GM12875 (cell line): Measurements from ENCODE around the gene TEK.

Source experiments
- H3K4me3 ChIP-seq: one replicate; pipeline ENCODE4 v1.5.1; 2011; ENCODE audit warnings: low read depth, low read length, control low read depth
- CTCF ChIP-seq: IDR thresholded peaks from 2 replicates; pipeline ENCODE4 v1.5.1; 2011; ENCODE audit warnings: low read depth, mild to moderate bottlenecking, control low read depth, inconsistent platforms, low read length, moderate library complexity, borderline replicate concordance; ENCODE audit not compliant: insufficient read depth

TEK gene

GRCh38 chr9:27125030-27125429 lies 16.0 kb downstream of the TEK start:
- no peak for TF ChIP-seq CTCF
- no peak overlapping the region for H3K4me3 ChIP-seq

GRCh38 chr9:27125936-27126335 lies 16.9 kb downstream of the TEK start:
- TF ChIP-seq CTCF, result no peak

GRCh38 chr9:27126670-27127069 lies 17.6 kb downstream of the TEK start:
- TF ChIP-seq CTCF, result no peak
- H3K4me3 ChIP-seq, result no peak overlapping the region

More at GRCh38 chr9:27125936-27126335, 16.9 kb downstream of the TEK start:
- H3K4me3 ChIP-seq, result no peak overlapping the region

GRCh38 chr9:27129221-27129620 lies 20.2 kb downstream of the TEK start:
- TF ChIP-seq CTCF, result no peak
- H3K4me3 ChIP-seq, result no peak overlapping the region

GRCh38 chr9:27131731-27132130 lies 22.7 kb downstream of the TEK start:
- no peak overlapping the region for H3K4me3 ChIP-seq
- no peak for TF ChIP-seq CTCF

- H3K4me3 ChIP-seq, result no peak overlapping the region
- no peak for TF ChIP-seq CTCF
These were observed 24.8 kb downstream of the TEK start for GRCh38 chr9:27133817-27134216.

GRCh38 chr9:27142299-27142930 lies 33.4 kb downstream of the TEK start:
- H3K4me3 ChIP-seq, result no peak overlapping the region
- TF ChIP-seq CTCF, result no peak
